ENCODE results near the gene COL23A1.

COL23A1 gene

GRCh38 chr5:178310130-178310865, 279.9 kb downstream of the COL23A1 start:
- DNase-seq (ENCODE audit: low read depth): no peak
- TF ChIP-seq CTCF (conservative IDR thresholded peaks at IDR 0.05; ENCODE audit: low read depth, low read length): no peak

GRCh38 chr5:178309271-178310013, 280.8 kb downstream of the COL23A1 start:
- H3K4me3 ChIP-seq (ENCODE audit: low read length): no peak overlapping the region
- no peak for TF ChIP-seq CTCF (conservative IDR thresholded peaks at IDR 0.05; ENCODE audit: low read depth, low read length)
- DNase-seq (ENCODE audit: low read depth): no peak

More at GRCh38 chr5:178310130-178310865, 279.9 kb downstream of the COL23A1 start:
- H3K4me3 ChIP-seq (ENCODE audit: low read length): no peak overlapping the region

- TF ChIP-seq CTCF (conservative IDR thresholded peaks at IDR 0.05; ENCODE audit: low read depth, low read length): no peak
- DNase-seq (ENCODE audit: low read depth): no peak
- H3K4me3 ChIP-seq (ENCODE audit: low read length): no peak overlapping the region
Observed at GRCh38 chr5:178308541-178309092, 281.6 kb downstream of the COL23A1 start.

GRCh38 chr5:178307267-178308045, 282.7 kb downstream of the COL23A1 start:
- H3K4me3 ChIP-seq (ENCODE audit: low read length): no peak overlapping the region
- TF ChIP-seq CTCF (conservative IDR thresholded peaks at IDR 0.05; ENCODE audit: low read depth, low read length): no peak
- no peak for DNase-seq (ENCODE audit: low read depth)

GRCh38 chr5:178306430-178307225, 283.6 kb downstream of the COL23A1 start:
- TF ChIP-seq CTCF (conservative IDR thresholded peaks at IDR 0.05; ENCODE audit: low read depth, low read length): no peak
- H3K4me3 ChIP-seq (ENCODE audit: low read length): no peak overlapping the region
- DNase-seq (ENCODE audit: low read depth): no peak

GRCh38 chr5:178305801-178306200, 284.4 kb downstream of the COL23A1 start:
- H3K4me3 ChIP-seq (ENCODE audit: low read length): no peak overlapping the region
- no peak for DNase-seq (ENCODE audit: low read depth)
- TF ChIP-seq CTCF (conservative IDR thresholded peaks at IDR 0.05; ENCODE audit: low read depth, low read length): no peak
